ENCODE measurements around the gene ZDHHC8. TPM values are rescaled to one million over a fixed set of nuclear protein-coding genes. Genes with fewer than 3 reads are reported as not detected.

The ZDHHC8 gene
- total and polyA plus RNA-seq, 10 of the 15 experiments (the other 5 are each of a cell fraction or from before 2014, with no cell fraction given): 0.03 to 46.3 (median 5.3) TPM

DNA sequence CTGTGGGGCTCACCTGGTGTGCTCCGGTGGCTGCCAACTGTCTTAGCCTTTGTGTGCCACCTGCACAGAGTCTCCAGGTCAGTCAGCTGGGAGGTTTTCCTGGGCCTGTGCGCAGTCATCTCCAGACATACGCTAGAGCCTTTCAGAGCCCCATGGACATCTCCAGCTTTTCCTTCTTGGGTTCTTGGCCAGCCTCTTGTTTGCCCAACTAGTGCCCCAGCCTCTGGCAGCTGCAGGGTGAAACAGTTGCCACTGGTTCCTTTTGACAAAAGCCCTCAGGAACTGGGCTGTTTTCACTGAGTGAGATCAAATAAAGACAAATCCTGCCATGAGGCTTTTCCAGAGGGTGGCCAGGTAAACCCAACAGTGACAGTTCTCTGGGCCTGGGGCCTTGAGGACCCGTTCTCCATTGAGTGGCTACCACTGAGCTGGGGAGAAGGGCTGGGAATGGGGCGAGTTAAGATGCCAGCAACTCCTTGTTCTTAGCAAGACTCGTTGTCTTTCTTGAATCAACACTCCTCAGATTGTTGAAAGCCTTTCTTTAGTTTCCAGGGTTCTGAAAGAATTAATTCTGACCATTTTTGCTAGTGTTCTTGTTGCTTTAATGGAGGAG is 32.4 kb upstream of the ZDHHC8 start:
- H3K27me3 ChIP-seq (replicated peaks in 1 of 2; ENCODE audit: control insufficient read depth in 2 of 2, insufficient read depth in 2 of 2, low read length in 1 of 2): no peaks in the 10 kb centered on the region
- intact Hi-C loops (cut with micrococcal nuclease; ENCODE audit: unreplicated experiment) (no loop called here), in situ Hi-C loops (cut with MboI) (no loop called here)
- ChIA-PET CTCF (no interaction called here), SMC1A (ENCODE audit: uncharacterized antibody, unreplicated experiment) (no interaction called here), RAD21 (ENCODE audit: unreplicated experiment) (no interaction called here), POLR2A (no interaction called here)
- peaks cover 18 to 21% of the 10 kb centered on the region in 2 experiments for H3K36me3 ChIP-seq (ENCODE audit: control insufficient read depth in 2 of 2, insufficient read depth in 2 of 2, low read length in 1 of 2)
- H3K27ac ChIP-seq (ENCODE audit: control insufficient read depth, insufficient read depth): no peak overlapping the region
- DNase-seq (ENCODE audit: low read depth, low spot score) (no peak), FAIRE-seq (no peak), ATAC-seq (no peak)
- no peak overlapping the region for H3K4me3 ChIP-seq
- BruUV-seq (replicated peaks): no TSS peak
- 98% methylated on average over 6 of the region's 6 CpGs for WGBS (ENCODE audit: insufficient coverage, insufficient replicate concordance, low lambda C conversion rate, missing lambda C conversion rate)
- no peaks in the 10 kb centered on the region for H3K9me3 ChIP-seq (replicated peaks; ENCODE audit: control insufficient read depth, insufficient read depth, low read length)
- H3K79me2 ChIP-seq (ENCODE audit: control insufficient read depth, insufficient read depth, low read length): no peaks in the 10 kb centered on the region
- H3K4me2 ChIP-seq (ENCODE audit: control insufficient read depth, insufficient read depth): no peak overlapping the region
- H3K4me1 ChIP-seq (ENCODE audit: control insufficient read depth, insufficient read depth, low read length): no peaks in the 10 kb centered on the region
- H2AFZ ChIP-seq (ENCODE audit: control insufficient read depth, low read depth, low read length): no peak overlapping the region
- no peak overlapping the region for H3K9ac ChIP-seq (ENCODE audit: control insufficient read depth, insufficient read depth, low read length)
- no peaks in the 10 kb centered on the region for H4K20me1 ChIP-seq (ENCODE audit: control insufficient read depth, insufficient read depth)
- TF ChIP-seq PAX8 (IDR thresholded peaks at IDR 0.05) (no peak), YY1 (IDR thresholded peaks at IDR 0.05; ENCODE audit: low read depth, low read length) (no peak), NR2C2 (IDR thresholded peaks at IDR 0.05; ENCODE audit: borderline replicate concordance, control insufficient read depth, insufficient read length, low read depth) (no peak), MYB (IDR thresholded peaks at IDR 0.05; ENCODE audit: borderline replicate concordance, low read depth, low read length) (no peak), BRCA1 (IDR thresholded peaks at IDR 0.05; ENCODE audit: low read depth, low read length) (no peak), EED (IDR thresholded peaks at IDR 0.05; ENCODE audit: low read depth) (no peak), DPF2 (IDR thresholded peaks at IDR 0.05) (no peak), YBX1 (IDR thresholded peaks at IDR 0.05) (no peak), HDAC2 (IDR thresholded peaks at IDR 0.05) (no peak), ZZZ3 (IDR thresholded peaks at IDR 0.05; ENCODE audit: control insufficient read depth, insufficient read length, low read depth) (no peak)
- TF ChIP-seq, protein P1, sequence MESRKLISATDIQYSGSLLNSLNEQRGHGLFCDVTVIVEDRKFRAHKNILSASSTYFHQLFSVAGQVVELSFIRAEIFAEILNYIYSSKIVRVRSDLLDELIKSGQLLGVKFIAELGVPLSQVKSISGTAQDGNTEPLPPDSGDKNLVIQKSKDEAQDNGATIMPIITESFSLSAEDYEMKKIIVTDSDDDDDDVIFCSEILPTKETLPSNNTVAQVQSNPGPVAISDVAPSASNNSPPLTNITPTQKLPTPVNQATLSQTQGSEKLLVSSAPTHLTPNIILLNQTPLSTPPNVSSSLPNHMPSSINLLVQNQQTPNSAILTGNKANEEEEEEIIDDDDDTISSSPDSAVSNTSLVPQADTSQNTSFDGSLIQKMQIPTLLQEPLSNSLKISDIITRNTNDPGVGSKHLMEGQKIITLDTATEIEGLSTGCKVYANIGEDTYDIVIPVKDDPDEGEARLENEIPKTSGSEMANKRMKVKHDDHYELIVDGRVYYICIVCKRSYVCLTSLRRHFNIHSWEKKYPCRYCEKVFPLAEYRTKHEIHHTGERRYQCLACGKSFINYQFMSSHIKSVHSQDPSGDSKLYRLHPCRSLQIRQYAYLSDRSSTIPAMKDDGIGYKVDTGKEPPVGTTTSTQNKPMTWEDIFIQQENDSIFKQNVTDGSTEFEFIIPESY (IDR thresholded peaks at IDR 0.05): no peak
- TF ChIP-seq, protein P2, sequence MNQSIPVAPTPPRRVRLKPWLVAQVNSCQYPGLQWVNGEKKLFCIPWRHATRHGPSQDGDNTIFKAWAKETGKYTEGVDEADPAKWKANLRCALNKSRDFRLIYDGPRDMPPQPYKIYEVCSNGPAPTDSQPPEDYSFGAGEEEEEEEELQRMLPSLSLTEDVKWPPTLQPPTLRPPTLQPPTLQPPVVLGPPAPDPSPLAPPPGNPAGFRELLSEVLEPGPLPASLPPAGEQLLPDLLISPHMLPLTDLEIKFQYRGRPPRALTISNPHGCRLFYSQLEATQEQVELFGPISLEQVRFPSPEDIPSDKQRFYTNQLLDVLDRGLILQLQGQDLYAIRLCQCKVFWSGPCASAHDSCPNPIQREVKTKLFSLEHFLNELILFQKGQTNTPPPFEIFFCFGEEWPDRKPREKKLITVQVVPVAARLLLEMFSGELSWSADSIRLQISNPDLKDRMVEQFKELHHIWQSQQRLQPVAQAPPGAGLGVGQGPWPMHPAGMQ (IDR thresholded peaks at IDR 0.05; ENCODE audit: borderline replicate concordance): no peak
- TF ChIP-seq, protein P3, sequence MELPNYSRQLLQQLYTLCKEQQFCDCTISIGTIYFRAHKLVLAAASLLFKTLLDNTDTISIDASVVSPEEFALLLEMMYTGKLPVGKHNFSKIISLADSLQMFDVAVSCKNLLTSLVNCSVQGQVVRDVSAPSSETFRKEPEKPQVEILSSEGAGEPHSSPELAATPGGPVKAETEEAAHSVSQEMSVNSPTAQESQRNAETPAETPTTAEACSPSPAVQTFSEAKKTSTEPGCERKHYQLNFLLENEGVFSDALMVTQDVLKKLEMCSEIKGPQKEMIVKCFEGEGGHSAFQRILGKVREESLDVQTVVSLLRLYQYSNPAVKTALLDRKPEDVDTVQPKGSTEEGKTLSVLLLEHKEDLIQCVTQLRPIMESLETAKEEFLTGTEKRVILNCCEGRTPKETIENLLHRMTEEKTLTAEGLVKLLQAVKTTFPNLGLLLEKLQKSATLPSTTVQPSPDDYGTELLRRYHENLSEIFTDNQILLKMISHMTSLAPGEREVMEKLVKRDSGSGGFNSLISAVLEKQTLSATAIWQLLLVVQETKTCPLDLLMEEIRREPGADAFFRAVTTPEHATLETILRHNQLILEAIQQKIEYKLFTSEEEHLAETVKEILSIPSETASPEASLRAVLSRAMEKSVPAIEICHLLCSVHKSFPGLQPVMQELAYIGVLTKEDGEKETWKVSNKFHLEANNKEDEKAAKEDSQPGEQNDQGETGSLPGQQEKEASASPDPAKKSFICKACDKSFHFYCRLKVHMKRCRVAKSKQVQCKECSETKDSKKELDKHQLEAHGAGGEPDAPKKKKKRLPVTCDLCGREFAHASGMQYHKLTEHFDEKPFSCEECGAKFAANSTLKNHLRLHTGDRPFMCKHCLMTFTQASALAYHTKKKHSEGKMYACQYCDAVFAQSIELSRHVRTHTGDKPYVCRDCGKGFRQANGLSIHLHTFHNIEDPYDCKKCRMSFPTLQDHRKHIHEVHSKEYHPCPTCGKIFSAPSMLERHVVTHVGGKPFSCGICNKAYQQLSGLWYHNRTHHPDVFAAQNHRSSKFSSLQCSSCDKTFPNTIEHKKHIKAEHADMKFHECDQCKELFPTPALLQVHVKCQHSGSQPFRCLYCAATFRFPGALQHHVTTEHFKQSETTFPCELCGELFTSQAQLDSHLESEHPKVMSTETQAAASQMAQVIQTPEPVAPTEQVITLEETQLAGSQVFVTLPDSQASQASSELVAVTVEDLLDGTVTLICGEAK (IDR thresholded peaks at IDR 0.05; ENCODE audit: borderline replicate concordance): no peak
- TF ChIP-seq, protein P4, sequence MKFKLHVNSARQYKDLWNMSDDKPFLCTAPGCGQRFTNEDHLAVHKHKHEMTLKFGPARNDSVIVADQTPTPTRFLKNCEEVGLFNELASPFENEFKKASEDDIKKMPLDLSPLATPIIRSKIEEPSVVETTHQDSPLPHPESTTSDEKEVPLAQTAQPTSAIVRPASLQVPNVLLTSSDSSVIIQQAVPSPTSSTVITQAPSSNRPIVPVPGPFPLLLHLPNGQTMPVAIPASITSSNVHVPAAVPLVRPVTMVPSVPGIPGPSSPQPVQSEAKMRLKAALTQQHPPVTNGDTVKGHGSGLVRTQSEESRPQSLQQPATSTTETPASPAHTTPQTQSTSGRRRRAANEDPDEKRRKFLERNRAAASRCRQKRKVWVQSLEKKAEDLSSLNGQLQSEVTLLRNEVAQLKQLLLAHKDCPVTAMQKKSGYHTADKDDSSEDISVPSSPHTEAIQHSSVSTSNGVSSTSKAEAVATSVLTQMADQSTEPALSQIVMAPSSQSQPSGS (IDR thresholded peaks at IDR 0.05; ENCODE audit: low read length): no peak
- TF ChIP-seq, protein P5, sequence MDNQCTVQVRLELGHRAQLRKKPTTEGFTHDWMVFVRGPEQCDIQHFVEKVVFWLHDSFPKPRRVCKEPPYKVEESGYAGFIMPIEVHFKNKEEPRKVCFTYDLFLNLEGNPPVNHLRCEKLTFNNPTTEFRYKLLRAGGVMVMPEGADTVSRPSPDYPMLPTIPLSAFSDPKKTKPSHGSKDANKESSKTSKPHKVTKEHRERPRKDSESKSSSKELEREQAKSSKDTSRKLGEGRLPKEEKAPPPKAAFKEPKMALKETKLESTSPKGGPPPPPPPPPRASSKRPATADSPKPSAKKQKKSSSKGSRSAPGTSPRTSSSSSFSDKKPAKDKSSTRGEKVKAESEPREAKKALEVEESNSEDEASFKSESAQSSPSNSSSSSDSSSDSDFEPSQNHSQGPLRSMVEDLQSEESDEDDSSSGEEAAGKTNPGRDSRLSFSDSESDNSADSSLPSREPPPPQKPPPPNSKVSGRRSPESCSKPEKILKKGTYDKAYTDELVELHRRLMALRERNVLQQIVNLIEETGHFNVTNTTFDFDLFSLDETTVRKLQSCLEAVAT (IDR thresholded peaks at IDR 0.05): no peak

Data from GM12878 (cell line).